Body of pancreas (tissue), 4 donors: ENCODE data around the gene MED27.

ENCODE experiments used
- CTCF ChIP-seq, 7 experiments: fragments of 450-650 bp in 4 of 7; fragments of 200-600 bp in 3 of 7; sonication (generic) in 3 of 7; IDR thresholded peaks; one replicate each; pipeline ENCODE4 v1.5.1; 2016 to 2019; ENCODE audit warnings: antibody characterized with exemption in 7 of 7
- POLR2A ChIP-seq, 3 donors: fragments of 450-650 bp; IDR thresholded peaks; one replicate each; pipeline ENCODE4 v1.6.1; 2016; ENCODE audit warnings: antibody characterized with exemption in 3 of 3, mild to moderate bottlenecking in 2 of 3

GRCh38 chr9:131862261-131862660, 217.4 kb downstream of the MED27 start:
- no peak for TF ChIP-seq POLR2A (IDR thresholded peaks at IDR 0.05)
- no peak for TF ChIP-seq CTCF (IDR thresholded peaks at IDR 0.05)
